Mammary epithelial cell (primary cell): Measurements from ENCODE around the gene ATP6V1E1.

Experiments used
- CTCF ChIP-seq, 2 donors: IDR thresholded peaks in 1 of 2; conservative IDR thresholded peaks in 1 of 2; 2 replicates each; pipeline ENCODE4 v1.5.1; 2011 to 2012; ENCODE audit warnings: inconsistent platforms in 2 of 2, low read length in 2 of 2, mild to moderate bottlenecking in 2 of 2, control low read depth in 1 of 2, low read depth in 1 of 2; ENCODE audit not compliant: insufficient read depth in 1 of 2; ENCODE audit errors: extremely low read depth in 1 of 2
- EZH2 ChIP-seq: IDR thresholded peaks from 2 replicates; pipeline ENCODE4 v1.6.1; 2012; ENCODE audit warnings: low read length, inconsistent platforms, borderline replicate concordance

DNA sequence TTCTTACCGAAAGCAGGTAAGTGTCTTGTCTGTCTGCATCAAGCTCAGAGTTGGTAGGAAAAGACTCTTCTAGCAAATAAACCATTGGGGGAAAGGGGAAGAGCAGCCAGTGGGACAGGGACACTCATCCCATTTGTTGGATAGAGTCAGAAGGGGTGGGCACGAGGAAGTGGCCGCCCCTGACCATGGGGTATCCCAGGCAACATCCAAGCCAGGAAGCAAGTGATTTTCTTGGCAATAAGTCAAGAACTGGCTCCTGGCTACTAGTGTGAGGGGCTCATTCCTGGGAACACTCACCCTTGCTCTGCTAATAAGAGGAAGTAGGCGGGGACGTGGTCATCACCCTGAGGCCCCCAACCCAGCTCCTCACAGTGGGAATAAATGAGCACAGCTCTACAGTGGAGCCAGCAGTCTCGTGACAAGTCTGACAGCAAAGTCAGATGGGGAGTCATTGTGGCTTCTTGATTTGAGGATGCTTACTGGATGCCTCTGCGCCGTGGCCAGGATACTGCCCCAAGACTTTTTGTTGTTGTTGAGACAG is 58.5 kb downstream of the ATP6V1E1 start:
- no peak for TF ChIP-seq CTCF (conservative IDR thresholded peaks at IDR 0.05 in 1 of 2, IDR thresholded peaks at IDR 0.05 in 1 of 2; ENCODE audit: extremely low read depth in 1 of 2, insufficient read depth in 1 of 2, low read depth in 1 of 2, low read length in 2 of 2)
- TF ChIP-seq EZH2, result no peak
